ENCODE data around the gene USO1. TPM values are rescaled to one million over a fixed set of nuclear protein-coding genes. Genes with fewer than 3 reads are reported as not detected.

USO1 gene
- total RNA-seq (2014; rRNA removed; shearing (Covaris generic)) = 46.9 and 51.6 TPM in 2 replicates

GRCh38 chr4:75724066-75724866 is at the start of gene USO1:
TSS of gene USO1 (plus strand) at chr4:75724577. CDS start at chr4:75724820, 243 bp downstream.

Small RNAs within 50 kb of the gene (small RNA-seq; reads per million reads assigned to genes)
- not detected for gene RNU2-16P

Other genes starting within 250 kb of the USO1 start
- gene RCHY1, start 210.2 kb upstream of the USO1 start, total RNA-seq (2014; rRNA removed; shearing (Covaris generic)) = 15.4 and 18.8 TPM in 2 replicates
- 8.1 and 10.5 TPM in 2 replicates for gene THAP6, start 210.1 kb upstream of the USO1 start, total RNA-seq (2014; rRNA removed; shearing (Covaris generic))
- not detected in 2 replicates for gene ODAPH, start 168.5 kb upstream of the USO1 start, total RNA-seq (2014; rRNA removed; shearing (Covaris generic))
- not detected in 2 replicates for gene CDKL2, start 94.0 kb upstream of the USO1 start, total RNA-seq (2014; rRNA removed; shearing (Covaris generic))
- 51.0 and 61.7 TPM in 2 replicates for gene G3BP2, start 51.2 kb upstream of the USO1 start, total RNA-seq (2014; rRNA removed; shearing (Covaris generic))
- not detected in 2 replicates for gene PPEF2, start 177.9 kb downstream of the USO1 start, total RNA-seq (2014; rRNA removed; shearing (Covaris generic))
- gene NAAA, start 216.4 kb downstream of the USO1 start, total RNA-seq (2014; rRNA removed; shearing (Covaris generic)) = 10.0 and 12.4 TPM in 2 replicates

All from A375 (cell line).